22Rv1 (cell line): ENCODE data around the gene OR13D1.

Experiments used
- H3K27ac ChIP-seq: fragments of 450-650 bp; 2 replicates; pipeline ENCODE4 v1.5.1; 2017
- CTCF ChIP-seq: fragments of 450-650 bp; IDR thresholded peaks from 2 replicates; pipeline ENCODE4 v1.5.1; 2017; ENCODE audit warnings: mild to moderate bottlenecking
- ZFX ChIP-seq: fragments of 450-650 bp; IDR thresholded peaks from 2 replicates; pipeline ENCODE4 v1.6.1; 2017; ENCODE audit warnings: antibody characterized with exemption, borderline replicate concordance

Gene OR13D1

GRCh38 chr9:104725014-104725413, 30.7 kb downstream of the OR13D1 start:
- no peak for TF ChIP-seq CTCF
- TF ChIP-seq ZFX, result no peak

GRCh38 chr9:104738452-104738851, 44.1 kb downstream of the OR13D1 start:
- TF ChIP-seq CTCF, result no peak
- TF ChIP-seq ZFX, result no peak
- no peak overlapping the region for H3K27ac ChIP-seq

More at GRCh38 chr9:104725014-104725413, 30.7 kb downstream of the OR13D1 start:
- no peak overlapping the region for H3K27ac ChIP-seq

GRCh38 chr9:104740621-104741020, 46.3 kb downstream of the OR13D1 start:
- TF ChIP-seq CTCF, result no peak
- no peak for TF ChIP-seq ZFX

GRCh38 chr9:104743376-104743985, 49.2 kb downstream of the OR13D1 start:
- no peak overlapping the region for H3K27ac ChIP-seq
- TF ChIP-seq ZFX (no peak), CTCF (peak; percentile 79)

More at GRCh38 chr9:104740621-104741020, 46.3 kb downstream of the OR13D1 start:
- H3K27ac ChIP-seq, result no peak overlapping the region
